Measurements from ENCODE around the gene SOWAHD. TPM values are rescaled to one million over a fixed set of nuclear protein-coding genes. Genes with fewer than 3 reads are reported as not detected.
"Not testable (repeated sequence)": the region's sequence is repeated elsewhere in the genome, so short reads cannot be mapped to it uniquely, and the experiment has no call there.

Gene SOWAHD
- total RNA-seq, 2 experiments from 2014 or later = 1.7 to 2.1 TPM

GRCh38 chrX:119745283-119745848 lies 13.0 kb upstream of the SOWAHD start:
- DNase-seq (no peak), ATAC-seq (ENCODE audit: low read depth) (no peak)
- Mint-ChIP-seq H3K9me3 (no peaks in the 10 kb centered on the region), H3K36me3 (no peaks in the 10 kb centered on the region), H3K27ac (no peak overlapping the region), H3K4me3 (no peak overlapping the region), H3K27me3 (no peaks in the 10 kb centered on the region), H3K4me1 (peaks cover 3% of the 10 kb centered on the region)
- POLR2A ChIA-PET = interaction anchor here (0.5 to 1.0 kb wide), 2 partner anchors 46 to 57 kb away, joined by 3 read pairs; partner anchors contain the start of gene RPL39

- Mint-ChIP-seq H3K27ac (peak overlapping the region; percentile 78), H3K4me3 (peak overlapping the region; percentile 61), H3K4me1 (peaks cover 14% of the 10 kb centered on the region)
- not testable (repeated sequence) for H3K27me3 Mint-ChIP-seq; DNase-seq; H3K9me3 Mint-ChIP-seq; H3K36me3 Mint-ChIP-seq; ATAC-seq (ENCODE audit: low read depth)
- POLR2A ChIA-PET = interaction anchor here (0.9 to 2.0 kb wide), 4 partner anchors 8 to 144 kb away, joined by 3 to 14 read pairs (median 6); partner anchors contain the start of genes NKRF, SEPTIN6 and SOWAHD
Observed at GRCh38 chrX:119750131-119750530, 8.3 kb upstream of the SOWAHD start.

- H3K27me3 Mint-ChIP-seq = not testable (repeated sequence)
- POLR2A ChIA-PET = interaction anchor here (0.9 to 2.0 kb wide), 2 partner anchors 7 to 62 kb away, joined by 3 to 14 read pairs; partner anchors contain the start of gene SOWAHD
Observed at GRCh38 chrX:119750751-119751150, 7.6 kb upstream of the SOWAHD start.

GRCh38 chrX:119753001-119753400 lies 5.4 kb upstream of the SOWAHD start:
- Mint-ChIP-seq H3K4me1 (peaks cover 38% of the 10 kb centered on the region), H3K4me3 (no peak overlapping the region), H3K36me3 (peaks cover 1% of the 10 kb centered on the region), H3K27ac (peak overlapping the region; percentile 91), H3K9me3 (no peaks in the 10 kb centered on the region), H3K27me3 (no peaks in the 10 kb centered on the region)
- ATAC-seq (ENCODE audit: low read depth) = no peak
- DNase-seq = no peak
- POLR2A ChIA-PET = interaction anchor here (1.2 to 6.0 kb wide), 3 partner anchors 38 to 71 kb away, joined by 3 to 59 read pairs (median 4); partner anchors contain the start of genes RPL39 and SEPTIN6

More at GRCh38 chrX:119750751-119751150, 7.6 kb upstream of the SOWAHD start:
- peaks cover 18% of the 10 kb centered on the region for H3K4me1 Mint-ChIP-seq
- not testable (repeated sequence) for H3K27ac Mint-ChIP-seq; DNase-seq; H3K9me3 Mint-ChIP-seq; H3K4me3 Mint-ChIP-seq; ATAC-seq (ENCODE audit: low read depth); H3K36me3 Mint-ChIP-seq

- Mint-ChIP-seq H3K4me1 (peaks cover 38% of the 10 kb centered on the region), H3K27me3 (no peaks in the 10 kb centered on the region), H3K9me3 (no peaks in the 10 kb centered on the region), H3K4me3 (peak overlapping the region; percentile 40), H3K27ac (peak overlapping the region; percentile 91), H3K36me3 (peaks cover 1% of the 10 kb centered on the region)
- no peak for DNase-seq
- peak; percentile 28 for ATAC-seq (ENCODE audit: low read depth)
- POLR2A ChIA-PET = interaction anchor here (1.2 to 6.0 kb wide), 3 partner anchors 37 to 72 kb away, joined by 3 to 59 read pairs (median 4); partner anchors contain the start of genes RPL39 and SEPTIN6
Observed at GRCh38 chrX:119753639-119754257, 4.6 kb upstream of the SOWAHD start.

GRCh38 chrX:119755981-119756533 lies 2.3 kb upstream of the SOWAHD start:
- ATAC-seq (ENCODE audit: low read depth) (peak; percentile 70), DNase-seq (peak; percentile 60)
- Mint-ChIP-seq H3K9me3 (no peaks in the 10 kb centered on the region), H3K27me3 (no peaks in the 10 kb centered on the region), H3K4me3 (peak overlapping the region; percentile 77), H3K4me1 (peaks cover 39% of the 10 kb centered on the region), H3K27ac (peak overlapping the region; percentile 99), H3K36me3 (peaks cover 1% of the 10 kb centered on the region)
- POLR2A ChIA-PET = interaction anchor here (1.2 to 6.0 kb wide), 5 partner anchors 13 to 97 kb away, joined by 4 to 59 read pairs (median 6); partner anchors contain the start of genes RPL39 and SEPTIN6

GRCh38 chrX:119756926-119757635 lies 1.3 kb upstream of the SOWAHD start:
- Mint-ChIP-seq H3K4me1 (peaks cover 39% of the 10 kb centered on the region), H3K36me3 (no peaks in the 10 kb centered on the region), H3K4me3 (peak overlapping the region; percentile 77), H3K9me3 (no peaks in the 10 kb centered on the region), H3K27me3 (no peaks in the 10 kb centered on the region), H3K27ac (peak overlapping the region; percentile 99)
- DNase-seq = no peak
- POLR2A ChIA-PET = interaction anchor here (0.9 to 6.0 kb wide), 8 partner anchors 7 to 520 kb away, joined by 3 to 59 read pairs (median 10); partner anchors contain the start of genes NKRF, RPL39 and SEPTIN6
- no peak for ATAC-seq (ENCODE audit: low read depth)

GRCh38 chrX:119757646-119757978 lies 776 bp upstream of the SOWAHD start:
- Mint-ChIP-seq H3K27ac (peak overlapping the region; percentile 99), H3K27me3 (no peaks in the 10 kb centered on the region), H3K4me3 (peak overlapping the region; percentile 77), H3K36me3 (no peaks in the 10 kb centered on the region), H3K4me1 (peaks cover 39% of the 10 kb centered on the region), H3K9me3 (no peaks in the 10 kb centered on the region)
- DNase-seq (no peak), ATAC-seq (ENCODE audit: low read depth) (no peak)
- POLR2A ChIA-PET = interaction anchor here (0.9 to 6.0 kb wide), 10 partner anchors 8 to 521 kb away, joined by 3 to 59 read pairs (median 6); partner anchors contain the start of genes NKRF, RPL39 and SEPTIN6

- no peaks in the 10 kb centered on the region for H3K9me3 Mint-ChIP-seq
- ATAC-seq (ENCODE audit: low read depth) (peak; percentile 36), DNase-seq (peak; percentile 60)
- POLR2A ChIA-PET = interaction anchor here (0.6 to 6.0 kb wide), 12 partner anchors 9 to 153 kb away, joined by 3 to 59 read pairs (median 6); partner anchors contain the start of genes NKRF, RPL39 and SEPTIN6
- no peaks in the 10 kb centered on the region for H3K36me3 Mint-ChIP-seq
- peak overlapping the region; percentile 61 for H3K4me3 Mint-ChIP-seq
- no peak overlapping the region for H3K27ac Mint-ChIP-seq
- no peaks in the 10 kb centered on the region for H3K27me3 Mint-ChIP-seq
- peaks cover 42% of the 10 kb centered on the region for H3K4me1 Mint-ChIP-seq
Observed at GRCh38 chrX:119758731-119759247, 401 bp downstream of the SOWAHD start.

GRCh38 chrX:119759248-119759766 lies 919 bp downstream of the SOWAHD start:
- Mint-ChIP-seq H3K36me3 (no peaks in the 10 kb centered on the region), H3K27me3 (no peaks in the 10 kb centered on the region), H3K4me3 (no peak overlapping the region), H3K9me3 (no peaks in the 10 kb centered on the region), H3K4me1 (peaks cover 39% of the 10 kb centered on the region), H3K27ac (no peak overlapping the region)
- POLR2A ChIA-PET = interaction anchor here (0.9 to 2.8 kb wide), 8 partner anchors 10 to 153 kb away, joined by 3 to 14 read pairs (median 6); partner anchors contain the start of genes NKRF, RPL39 and SEPTIN6
- ATAC-seq (ENCODE audit: low read depth) (no peak), DNase-seq (no peak)

GRCh38 chrX:119760026-119760877 lies 1.9 kb downstream of the SOWAHD start:
- Mint-ChIP-seq H3K27ac (no peak overlapping the region), H3K9me3 (no peaks in the 10 kb centered on the region), H3K36me3 (no peaks in the 10 kb centered on the region), H3K4me3 (peak overlapping the region; percentile 25), H3K4me1 (peaks cover 31% of the 10 kb centered on the region), H3K27me3 (no peaks in the 10 kb centered on the region)
- ATAC-seq (ENCODE audit: low read depth) = no peak
- no peak for DNase-seq
- POLR2A ChIA-PET = interaction anchor here (2.0 kb wide), 1 partner anchor 67 kb away, joined by 6 read pairs; the partner anchor contains the start of gene SEPTIN6

GRCh38 chrX:119762718-119763117 lies 4.3 kb downstream of the SOWAHD start:
- ATAC-seq (ENCODE audit: low read depth) (no peak), DNase-seq (no peak)
- Mint-ChIP-seq H3K36me3 (no peaks in the 10 kb centered on the region), H3K9me3 (no peaks in the 10 kb centered on the region), H3K4me1 (peaks cover 10% of the 10 kb centered on the region), H3K27ac (no peak overlapping the region), H3K27me3 (no peaks in the 10 kb centered on the region), H3K4me3 (no peak overlapping the region)
- POLR2A ChIA-PET = no interaction called here

All from activated naive CD8-positive, alpha-beta T cell treated with anti-CD3 and anti-CD28 coated beads, Interleukin-2, amount 10 ng/mL, durations not matched to agents 7 days and 5 days (primary cell).